NCI-H2196 treated with DMSO at 0.1 percent for 48 hours (cell line): ENCODE data around the gene ANKRD52.
A peak's percentile ranks its signal among the peaks of the same experiment; 100 is the strongest.

ENCODE experiments used
- DNase-seq: peaks from one replicate; lab custom pipeline; 2025; ENCODE audit not compliant: unreplicated experiment; lab: John Stamatoyannopoulos, UW

Gene ANKRD52

GRCh38 chr12:56242986-56243385 lies 15.2 kb downstream of the ANKRD52 start:
- DNase-seq = no peak

DNA sequence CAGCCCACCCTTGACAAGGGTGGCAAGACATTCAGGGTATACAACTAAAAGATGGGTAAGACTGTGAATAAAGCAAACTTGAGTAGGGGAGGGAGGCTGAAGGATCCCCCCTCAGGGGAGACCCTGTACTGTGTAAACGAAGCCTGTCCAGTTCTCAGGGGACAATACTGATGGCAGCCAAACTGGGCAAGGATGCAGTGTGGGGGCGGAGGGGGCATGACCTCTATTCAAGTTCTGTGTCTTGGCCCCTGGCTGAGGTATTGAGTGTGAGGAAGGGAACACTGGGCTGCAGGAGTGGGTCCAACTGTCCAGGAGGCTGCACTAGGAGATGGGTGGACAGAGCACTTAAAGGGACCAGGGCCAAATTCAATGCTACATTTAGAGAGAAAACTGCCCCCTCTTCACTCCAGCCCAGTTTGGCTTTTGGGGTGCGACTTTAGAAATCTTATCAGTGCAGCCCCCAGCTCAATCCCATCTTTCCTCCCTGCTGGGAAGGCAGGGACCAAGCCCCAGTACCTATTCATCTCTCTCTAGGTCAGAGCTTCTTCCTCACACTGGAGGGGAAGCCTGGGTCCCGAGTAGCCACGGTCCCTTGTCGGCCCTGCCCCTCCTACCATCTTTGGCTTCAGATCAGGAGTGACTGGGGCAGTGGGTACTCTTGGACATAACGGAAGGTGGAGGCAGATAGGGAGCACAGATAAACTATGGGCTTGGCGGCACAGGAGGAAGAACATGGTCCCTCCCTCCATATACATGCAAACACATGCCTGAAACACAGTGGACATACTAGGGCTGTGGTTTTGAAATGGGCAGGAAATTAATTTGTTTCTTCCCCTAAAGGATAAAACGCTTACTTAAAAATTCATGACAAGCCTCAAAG lies 16.5 kb downstream of the ANKRD52 start:
- DNase-seq = no peak

GRCh38 chr12:56237552-56237951 lies 20.6 kb downstream of the ANKRD52 start:
- no peak for DNase-seq

GRCh38 chr12:56236985-56237384 lies 21.2 kb downstream of the ANKRD52 start:
- no peak for DNase-seq

DNA sequence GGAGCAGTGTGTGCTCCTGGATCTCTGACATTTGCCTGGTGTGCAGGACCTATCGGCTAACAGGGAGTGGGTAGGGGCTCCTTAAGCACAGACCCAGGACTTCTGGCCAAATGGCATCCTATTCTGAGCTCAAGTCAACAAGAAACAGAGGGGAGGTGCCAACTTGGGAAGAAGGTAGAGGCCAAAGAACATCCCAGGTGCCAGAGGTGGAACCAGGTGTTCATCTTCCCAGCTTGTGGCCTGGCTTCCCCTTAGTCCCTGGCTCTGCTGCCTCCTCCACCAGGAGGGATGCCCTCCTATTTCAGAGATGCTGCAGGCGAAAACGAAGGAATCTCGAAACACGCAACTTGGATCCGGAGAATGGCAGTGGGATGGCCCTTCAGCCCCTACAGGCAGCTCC lies 22.1 kb downstream of the ANKRD52 start:
- no peak for DNase-seq

DNA sequence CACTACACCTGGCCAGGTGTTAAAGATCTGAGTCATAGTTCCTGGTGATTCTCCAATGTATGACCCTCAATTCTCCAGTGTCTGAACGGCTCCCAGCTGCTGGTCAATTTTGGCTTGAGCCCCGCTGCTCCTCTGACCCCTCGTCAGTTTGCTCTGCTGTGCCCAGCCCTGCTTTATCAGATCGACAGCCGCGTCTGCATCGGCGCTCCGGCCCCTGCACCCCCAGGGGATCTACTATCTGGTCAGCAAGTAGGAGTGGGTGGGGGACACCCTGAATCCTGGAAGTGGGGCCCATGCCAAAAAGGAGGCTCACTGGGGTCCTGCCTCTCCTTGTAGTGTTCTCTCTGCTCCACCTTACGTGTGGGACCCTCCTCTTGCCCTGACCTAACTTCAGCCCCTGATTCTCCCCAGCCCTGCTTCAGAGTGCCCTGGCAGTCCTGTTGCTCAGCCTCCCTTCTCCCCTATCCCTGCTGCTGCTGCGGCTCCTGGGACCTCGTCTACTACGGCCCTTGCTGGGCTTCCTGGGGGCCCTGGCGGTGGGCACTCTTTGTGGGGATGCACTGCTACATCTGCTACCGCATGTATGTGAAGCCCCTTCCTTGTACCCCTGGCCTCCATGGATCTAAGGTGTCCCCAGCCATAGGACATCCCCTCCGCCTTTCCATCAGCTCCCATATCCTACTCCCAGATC lies 23.3 kb downstream of the ANKRD52 start:
- DNase-seq = no peak

DNA sequence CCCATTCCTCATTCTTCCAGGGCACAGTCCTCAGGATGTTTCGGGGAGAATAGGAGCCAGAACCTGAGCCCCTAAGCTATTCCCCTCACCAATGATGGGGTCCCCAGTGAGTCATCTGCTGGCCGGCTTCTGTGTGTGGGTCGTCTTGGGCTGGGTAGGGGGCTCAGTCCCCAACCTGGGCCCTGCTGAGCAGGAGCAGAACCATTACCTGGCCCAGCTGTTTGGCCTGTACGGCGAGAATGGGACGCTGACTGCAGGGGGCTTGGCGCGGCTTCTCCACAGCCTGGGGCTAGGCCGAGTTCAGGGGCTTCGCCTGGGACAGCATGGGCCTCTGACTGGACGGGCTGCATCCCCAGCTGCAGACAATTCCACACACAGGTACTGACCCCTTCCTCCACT lies 27.0 kb downstream of the ANKRD52 start:
- DNase-seq = no peak

DNA sequence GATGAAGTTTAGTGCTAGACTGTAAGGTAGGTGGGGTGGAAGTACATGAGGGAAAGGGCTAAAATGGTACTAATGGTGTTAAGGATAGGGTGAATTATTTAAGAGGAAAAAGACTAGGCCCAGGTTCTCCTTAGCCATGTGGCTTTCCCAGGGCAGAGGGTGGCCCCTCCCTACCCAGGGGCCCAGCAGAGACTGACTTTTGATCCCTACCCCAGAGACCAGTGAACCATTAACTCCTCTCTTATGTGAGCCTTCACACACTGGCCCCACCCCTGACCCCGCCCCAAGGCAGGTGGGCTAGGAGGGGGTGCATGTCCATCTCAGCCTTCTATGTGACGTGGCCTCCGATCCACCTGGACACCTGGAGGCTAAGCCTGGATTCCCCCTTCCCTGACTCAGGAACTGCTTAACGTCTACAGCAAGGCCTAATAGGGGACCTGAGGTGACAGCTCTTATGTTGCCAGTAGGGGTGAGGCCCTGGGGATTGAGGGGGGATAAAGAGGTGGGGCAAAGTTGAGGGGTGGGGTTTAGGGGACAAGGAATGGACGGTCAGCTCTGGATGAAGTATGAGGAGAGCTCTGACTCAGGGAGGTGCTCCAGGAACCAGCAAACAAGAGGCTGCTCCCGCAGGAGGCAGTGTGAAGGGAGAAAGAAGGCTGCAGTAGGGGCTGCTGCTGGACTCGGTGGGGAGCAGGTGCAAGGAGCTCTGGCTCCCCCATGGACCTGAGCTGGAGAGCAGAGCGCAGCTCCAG lies 27.6 kb downstream of the ANKRD52 start:
- no peak for DNase-seq

- DNase-seq = no peak
Observed at GRCh38 chr12:56229916-56230431, 28.2 kb downstream of the ANKRD52 start, which contains the start of gene SLC39A5. TSS of gene SLC39A5 (plus strand) at chr12:56230051. CDS start at chr12:56231275, 1,224 bp downstream.

- DNase-seq = no peak
Observed at GRCh38 chr12:56229082-56229481, 29.1 kb downstream of the ANKRD52 start.

GRCh38 chr12:56224954-56225353 lies 33.2 kb downstream of the ANKRD52 start:
- no peak for DNase-seq

GRCh38 chr12:56224102-56224701 lies 34.0 kb downstream of the ANKRD52 start, which contains the start of gene NABP2:
TSS of gene NABP2 (plus strand) at chr12:56224342. CDS start at chr12:56224857, 515 bp downstream.
- peak; percentile 95 for DNase-seq

DNA sequence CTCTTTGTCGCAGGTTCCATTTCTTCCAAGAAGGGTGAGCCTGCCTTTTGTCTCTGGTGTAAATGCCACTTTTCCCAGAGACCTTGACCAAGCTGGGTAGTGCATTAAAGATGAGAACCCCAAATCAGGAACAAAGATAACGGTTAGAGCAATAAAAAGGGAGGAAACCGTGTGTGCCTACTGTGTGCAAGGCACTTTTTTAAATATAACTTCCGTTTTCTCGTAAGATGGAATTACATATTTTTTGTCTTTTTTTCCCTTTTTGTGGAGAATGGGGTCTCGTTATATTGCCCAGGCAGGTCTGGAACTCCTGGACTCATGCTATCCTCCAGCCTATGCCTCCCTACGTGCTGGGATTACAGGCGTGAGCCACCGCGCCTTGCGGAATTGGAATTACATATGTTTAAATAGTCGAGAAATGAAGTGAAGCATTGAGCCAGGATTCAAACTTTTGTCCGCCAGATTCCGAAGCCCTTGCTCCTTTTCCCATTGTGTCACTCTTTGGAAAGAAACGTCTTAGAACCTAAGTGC lies 34.5 kb downstream of the ANKRD52 start:
- no peak for DNase-seq

- no peak for DNase-seq
Observed at GRCh38 chr12:56222531-56222895, 35.7 kb downstream of the ANKRD52 start.

GRCh38 chr12:56221757-56222530 lies 36.2 kb downstream of the ANKRD52 start, which contains the start of gene RNF41:
TSS of gene RNF41 (minus strand) at chr12:56221922. CDS start at chr12:56214047, 7,875 bp downstream.
- DNase-seq = peak; percentile 97

- no peak for DNase-seq
Observed at GRCh38 chr12:56221232-56221756, 36.9 kb downstream of the ANKRD52 start.

DNA sequence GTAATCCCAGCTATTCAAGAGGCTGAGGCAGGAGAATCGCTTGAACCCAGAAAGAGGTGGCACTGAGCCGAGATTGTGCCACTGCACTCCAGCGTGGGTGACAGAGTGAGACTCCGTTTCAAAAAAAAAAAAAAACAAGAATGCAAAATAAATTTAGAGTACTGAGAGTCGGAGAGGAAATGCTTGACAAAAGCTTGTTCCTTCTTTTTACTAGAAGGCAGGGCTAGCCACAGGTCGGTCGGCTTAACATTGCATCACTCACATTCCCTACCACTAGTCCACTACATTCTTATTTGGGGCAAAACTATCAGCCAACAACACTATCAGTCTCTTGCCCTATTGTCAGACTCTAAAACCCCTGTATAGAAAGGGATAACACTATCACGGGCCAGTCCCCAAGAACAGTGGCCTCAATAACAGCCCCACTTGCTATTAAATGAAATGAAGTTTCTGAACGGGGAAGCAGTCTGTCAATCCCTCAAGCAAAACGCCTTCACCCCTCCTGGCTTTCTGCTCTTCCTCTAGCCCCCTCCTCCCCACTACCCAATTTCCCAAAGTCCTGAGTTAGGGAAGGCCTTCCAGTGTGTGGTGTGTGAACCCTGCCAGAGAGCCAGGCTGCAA lies 37.5 kb downstream of the ANKRD52 start:
- DNase-seq = no peak

- no peak for DNase-seq
Observed at GRCh38 chr12:56219840-56220239, 38.3 kb downstream of the ANKRD52 start.

GRCh38 chr12:56216461-56216860 lies 41.7 kb downstream of the ANKRD52 start:
- no peak for DNase-seq
